G401 (cell line): Measurements from ENCODE around the gene IFNAR2. TPM values are rescaled to one million over a fixed set of nuclear protein-coding genes. Genes with fewer than 3 reads are reported as not detected.

Source experiments
- DNase-seq: peaks from one replicate; pipeline ENCODE4 v3.0.0-alpha.2; 2015; ENCODE audit warnings: low spot score
- in situ Hi-C: cut with HindIII; loops from 2 replicates; pipeline ENCODE4 v1.10.0; 2016; ENCODE audit warnings: low sequenced_read_pairs, mixed read lengths
- total RNA-seq: library from RNA; depleted of rRNA; stranded (reverse); fragments of >200 nt; shearing (Covaris generic); gene quantifications from 2 replicates; pipeline ENCODE4 v1.2.3, GENCODE V29; 2014; rRNA removed

IFNAR2 gene
- total RNA-seq = 3.3 and 6.8 TPM in 2 replicates

- in situ Hi-C loops = no loop called here
- peak; percentile 72 for DNase-seq
Measured at GRCh38 chr21:33229784-33230544, at the start of gene IFNAR2. IFNAR2 (plus strand) TSS chr21:33229938; CDS start chr21:33241923, 11,985 bp downstream.

- in situ Hi-C loops = no loop called here
- DNase-seq = no peak
Measured at GRCh38 chr21:33185852-33186251, 43.9 kb upstream of the IFNAR2 start.

GRCh38 chr21:33187276-33187675 lies 42.5 kb upstream of the IFNAR2 start:
- in situ Hi-C loops = no loop called here
- no peak for DNase-seq

GRCh38 chr21:33189237-33189636 lies 40.5 kb upstream of the IFNAR2 start:
- in situ Hi-C loops = no loop called here
- DNase-seq = no peak

GRCh38 chr21:33189824-33190223 lies 39.9 kb upstream of the IFNAR2 start:
- no peak for DNase-seq
- in situ Hi-C loops = no loop called here

GRCh38 chr21:33196941-33197374 lies 32.8 kb upstream of the IFNAR2 start:
- DNase-seq = peak; percentile 84
- in situ Hi-C loops = no loop called here

GRCh38 chr21:33197496-33197895 lies 32.2 kb upstream of the IFNAR2 start:
- DNase-seq = no peak
- in situ Hi-C loops = no loop called here

GRCh38 chr21:33198346-33199099 lies 31.2 kb upstream of the IFNAR2 start:
- in situ Hi-C loops = no loop called here

GRCh38 chr21:33199100-33199464 lies 30.7 kb upstream of the IFNAR2 start:
- in situ Hi-C loops = no loop called here
- no peak for DNase-seq

More at GRCh38 chr21:33198346-33199099, 31.2 kb upstream of the IFNAR2 start:
- no peak for DNase-seq

GRCh38 chr21:33199516-33200217 lies 30.1 kb upstream of the IFNAR2 start:
- in situ Hi-C loops = no loop called here
- peak; percentile 91 for DNase-seq

- in situ Hi-C loops = no loop called here
- no peak for DNase-seq
Measured at GRCh38 chr21:33201956-33202355, 27.8 kb upstream of the IFNAR2 start.

GRCh38 chr21:33202464-33203363 lies 27.0 kb upstream of the IFNAR2 start:
- in situ Hi-C loops = no loop called here
- DNase-seq = no peak

GRCh38 chr21:33203371-33203724 lies 26.4 kb upstream of the IFNAR2 start:
- DNase-seq = no peak

GRCh38 chr21:33205476-33205875 lies 24.3 kb upstream of the IFNAR2 start:
- no peak for DNase-seq
- in situ Hi-C loops = no loop called here

More at GRCh38 chr21:33203371-33203724, 26.4 kb upstream of the IFNAR2 start:
- in situ Hi-C loops = no loop called here

- no peak for DNase-seq
- in situ Hi-C loops = no loop called here
Measured at GRCh38 chr21:33206771-33207281, 22.9 kb upstream of the IFNAR2 start.

GRCh38 chr21:33207449-33208149 lies 22.1 kb upstream of the IFNAR2 start:
- DNase-seq = no peak
- in situ Hi-C loops = no loop called here

GRCh38 chr21:33208534-33208933 lies 21.2 kb upstream of the IFNAR2 start:
- in situ Hi-C loops = no loop called here
- DNase-seq = no peak

GRCh38 chr21:33211305-33211704 lies 18.4 kb upstream of the IFNAR2 start:
- in situ Hi-C loops = no loop called here
- DNase-seq = no peak
